Breast epithelium (tissue), 4 donors: ENCODE results near the gene CCDC9B. TPM values are rescaled to one million over a fixed set of nuclear protein-coding genes. Genes with fewer than 3 reads are reported as not detected.

ENCODE experiments used
- DNase-seq, 2 donors: peaks; one replicate each; pipeline ENCODE4 v3.0.0-alpha.2; 2019; ENCODE audit warnings: low spot score in 2 of 2
- H3K27ac ChIP-seq, 2 donors: fragments of 200-600 bp; sonication (generic) in 1 of 2; one replicate each; pipeline ENCODE4 v1.5.1; 2016 to 2019; ENCODE audit warnings: mild to moderate bottlenecking in 1 of 2
- H3K27me3 ChIP-seq, 2 donors: fragments of 200-600 bp; sonication (generic) in 1 of 2; one replicate each; pipeline versions ENCODE4 v1.5.1 to v1.6.0; 2017 to 2019; ENCODE audit warnings: control low read depth in 1 of 2, mild to moderate bottlenecking in 1 of 2
- H3K36me3 ChIP-seq: fragments of 200-600 bp; one replicate; pipeline ENCODE4 v1.5.1; 2019
- H3K4me1 ChIP-seq, 2 donors: fragments of 200-600 bp; sonication (generic); one replicate each; pipeline ENCODE4 v1.5.1; 2016 to 2019; ENCODE audit warnings: control low read depth in 1 of 2
- H3K4me3 ChIP-seq, 3 donors: fragments of 200-600 bp; sonication (generic); 1 replicate in 2 of 3; 2 replicates in 1 of 3; pipeline ENCODE4 v1.5.1; 2016 to 2019; ENCODE audit warnings: mild to moderate bottlenecking in 3 of 3, moderate library complexity in 2 of 3
- H3K9me3 ChIP-seq, 2 donors: fragments of 200-600 bp; sonication (generic) in 1 of 2; one replicate each; pipeline ENCODE4 v1.5.1; 2016 to 2019; ENCODE audit warnings: control low read depth in 1 of 2
- POLR2A ChIP-seq: fragments of 450-650 bp; IDR thresholded peaks from one replicate; pipeline ENCODE4 v1.6.1; 2016; ENCODE audit warnings: antibody characterized with exemption, mild to moderate bottlenecking, moderate library complexity
- POLR2AphosphoS5 ChIP-seq, 3 donors: sonication (generic); formaldehyde crosslinking; IDR thresholded peaks; one replicate each; pipeline ENCODE4 v1.6.1; 2017; ENCODE audit warnings: antibody characterized with exemption in 3 of 3
- intact Hi-C: fragments of 100-400 bp; cut with DNase I; formaldehyde crosslinking; loops from one replicate; pipeline ENCODE4 v1.15.1; 2023; ENCODE audit warnings: low total_unique reads
- total RNA-seq, 3 donors: library from RNA; depleted of rRNA; stranded (reverse); fragments of >200 nt; gene quantifications; one replicate each; pipeline ENCODE4 v1.1.0, GENCODE V29; 2016
- TF ChIP-seq, protein P1 (sequence below), 3 donors: fragments of 450-650 bp; IDR thresholded peaks; one replicate each; pipeline ENCODE4 v1.5.1; 2016 to 2017; ENCODE audit warnings: antibody characterized with exemption in 3 of 3, mild to moderate bottlenecking in 3 of 3, moderate library complexity in 3 of 3

CCDC9B gene
- total RNA-seq, 3 donors from 2014 or later: 4.0 to 14.1 (median 9.4) TPM

DNA sequence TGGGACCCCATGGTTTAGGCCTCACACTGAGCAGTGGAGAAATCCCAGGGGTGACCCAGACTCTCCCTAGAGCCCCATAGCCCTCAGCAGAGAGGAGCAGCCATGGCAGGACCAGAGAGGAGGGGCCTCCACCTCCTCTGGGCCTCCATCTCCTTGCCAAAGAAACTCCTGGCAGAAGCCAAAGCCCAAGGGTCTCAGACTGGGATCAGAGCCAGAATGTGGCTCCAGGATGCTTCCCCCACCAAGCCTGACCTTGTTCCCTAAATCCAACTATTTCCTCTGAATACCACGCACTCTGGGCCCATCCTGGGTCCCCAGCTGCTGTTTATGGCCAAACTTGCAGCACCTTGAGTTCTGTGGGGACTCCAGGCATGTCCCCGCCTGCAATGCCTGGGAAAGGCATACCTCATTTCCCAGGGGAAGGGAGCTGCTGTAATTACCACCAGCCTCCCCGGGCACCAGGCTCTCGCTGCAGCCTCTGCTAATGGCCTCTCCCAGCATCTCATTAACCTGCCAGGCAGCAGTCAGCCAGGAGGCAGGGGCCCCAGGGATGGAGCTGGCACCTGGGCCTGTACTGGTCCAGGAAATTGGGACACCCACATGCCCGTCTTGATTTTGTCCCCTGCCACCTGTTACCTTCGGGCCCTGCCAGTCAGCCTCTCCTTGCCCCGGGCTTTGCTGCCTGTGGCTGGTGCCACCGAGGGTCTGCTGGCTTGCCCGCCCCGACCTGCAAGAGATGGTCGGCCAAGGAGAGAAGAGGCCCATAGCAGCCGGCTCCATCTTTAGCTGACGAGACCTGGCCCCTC, 4.6 kb downstream of the CCDC9B start:
- H3K27ac ChIP-seq: peak overlapping the region; percentile 96 to 97
- no peak for DNase-seq
- H3K9me3 ChIP-seq: no peaks in the 10 kb centered on the region
- TF ChIP-seq, protein P1, sequence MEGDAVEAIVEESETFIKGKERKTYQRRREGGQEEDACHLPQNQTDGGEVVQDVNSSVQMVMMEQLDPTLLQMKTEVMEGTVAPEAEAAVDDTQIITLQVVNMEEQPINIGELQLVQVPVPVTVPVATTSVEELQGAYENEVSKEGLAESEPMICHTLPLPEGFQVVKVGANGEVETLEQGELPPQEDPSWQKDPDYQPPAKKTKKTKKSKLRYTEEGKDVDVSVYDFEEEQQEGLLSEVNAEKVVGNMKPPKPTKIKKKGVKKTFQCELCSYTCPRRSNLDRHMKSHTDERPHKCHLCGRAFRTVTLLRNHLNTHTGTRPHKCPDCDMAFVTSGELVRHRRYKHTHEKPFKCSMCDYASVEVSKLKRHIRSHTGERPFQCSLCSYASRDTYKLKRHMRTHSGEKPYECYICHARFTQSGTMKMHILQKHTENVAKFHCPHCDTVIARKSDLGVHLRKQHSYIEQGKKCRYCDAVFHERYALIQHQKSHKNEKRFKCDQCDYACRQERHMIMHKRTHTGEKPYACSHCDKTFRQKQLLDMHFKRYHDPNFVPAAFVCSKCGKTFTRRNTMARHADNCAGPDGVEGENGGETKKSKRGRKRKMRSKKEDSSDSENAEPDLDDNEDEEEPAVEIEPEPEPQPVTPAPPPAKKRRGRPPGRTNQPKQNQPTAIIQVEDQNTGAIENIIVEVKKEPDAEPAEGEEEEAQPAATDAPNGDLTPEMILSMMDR (IDR thresholded peaks at IDR 0.05): no peak
- TF ChIP-seq POLR2AphosphoS5 (IDR thresholded peaks at IDR 0.05) (no peak), POLR2A (no peak)
- H3K4me1 ChIP-seq: peaks cover 38 to 55% of the 10 kb centered on the region in 2 donors
- no peak overlapping the region for H3K4me3 ChIP-seq
- H3K36me3 ChIP-seq: no peaks in the 10 kb centered on the region
- intact Hi-C loops: no loop called here
- no peaks in the 10 kb centered on the region for H3K27me3 ChIP-seq

DNA sequence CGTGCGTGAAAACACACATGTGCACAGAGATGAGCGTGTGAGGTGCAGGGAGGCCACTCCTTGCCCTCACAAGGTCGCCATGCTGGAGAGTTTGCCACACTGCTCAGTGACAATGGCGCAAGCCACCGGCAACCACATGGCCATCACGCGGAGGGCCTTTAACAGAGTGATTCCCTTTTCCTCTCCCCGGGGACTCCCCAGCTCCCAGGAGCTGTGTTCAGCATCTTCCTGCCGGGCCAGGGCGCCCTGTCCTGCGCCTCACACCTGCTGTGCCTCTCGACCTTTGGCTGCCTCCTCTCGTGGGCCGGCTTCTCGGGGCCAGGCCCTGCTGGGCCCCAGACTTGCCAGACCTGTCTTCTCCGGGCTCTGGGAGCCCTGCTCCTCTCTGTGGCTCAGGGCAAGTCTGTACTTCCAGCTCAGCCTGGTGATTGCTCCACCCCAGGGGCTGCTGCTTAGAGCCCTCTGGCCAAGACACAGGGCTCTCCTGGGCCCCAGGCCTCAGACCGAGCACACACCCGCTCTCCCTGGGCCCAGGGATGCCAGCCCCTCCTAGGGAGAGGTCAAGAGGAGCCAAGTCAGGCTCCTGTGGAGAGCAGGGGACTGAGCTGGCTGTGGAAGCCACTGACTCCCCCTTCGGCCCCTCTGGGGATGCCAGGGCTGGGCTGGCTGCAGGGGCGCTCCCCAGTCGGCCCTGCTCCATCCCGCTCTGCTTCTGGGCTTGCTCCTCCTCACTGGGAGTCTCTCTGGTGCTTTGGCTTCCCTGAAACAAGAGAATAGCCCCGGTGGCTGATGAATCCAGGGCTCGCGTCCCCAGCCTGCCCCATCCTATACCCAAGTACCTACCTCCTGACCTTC, 5.6 kb downstream of the CCDC9B start:
- Histone ChIP-seq H3K27ac (peak overlapping the region; percentile 96 to 97), H3K4me1 (peaks cover 33 to 51% of the 10 kb centered on the region in 2 donors), H3K36me3 (no peaks in the 10 kb centered on the region), H3K4me3 (no peak overlapping the region), H3K27me3 (no peaks in the 10 kb centered on the region), H3K9me3 (no peaks in the 10 kb centered on the region)
- TF ChIP-seq POLR2AphosphoS5 (IDR thresholded peaks at IDR 0.05) (no peak), POLR2A (no peak)
- TF ChIP-seq, protein P1 (IDR thresholded peaks at IDR 0.05): no peak
- intact Hi-C loops: no loop called here
- no peak for DNase-seq

DNA sequence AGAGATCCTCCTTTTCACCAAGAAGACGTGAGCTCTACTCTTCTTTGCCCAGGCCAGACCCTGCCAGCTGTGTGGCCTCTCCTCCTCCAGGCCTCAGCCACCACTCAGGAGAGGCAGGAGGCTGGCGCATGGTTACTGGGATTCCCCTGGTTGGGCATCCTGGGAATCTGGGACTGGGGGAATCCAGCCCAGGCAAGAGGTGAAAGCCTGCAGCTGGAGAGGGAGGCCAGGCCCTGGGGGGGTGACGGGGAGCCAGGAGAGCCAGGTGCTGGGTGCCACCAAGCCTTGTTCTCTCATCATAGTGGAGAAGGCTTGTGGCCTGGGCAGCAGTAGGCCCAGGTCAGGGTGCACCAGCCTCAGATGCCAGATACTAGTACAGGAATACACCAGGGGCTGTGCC, 6.2 kb downstream of the CCDC9B start:
- Histone ChIP-seq H3K4me3 (no peak overlapping the region), H3K36me3 (no peaks in the 10 kb centered on the region), H3K4me1 (peaks cover 33 to 48% of the 10 kb centered on the region in 2 donors), H3K27ac (peak overlapping the region; percentile 96 to 97), H3K27me3 (no peaks in the 10 kb centered on the region), H3K9me3 (no peaks in the 10 kb centered on the region)
- TF ChIP-seq POLR2AphosphoS5 (IDR thresholded peaks at IDR 0.05) (no peak), POLR2A (no peak)
- TF ChIP-seq, protein P1 (IDR thresholded peaks at IDR 0.05): no peak
- no peak for DNase-seq
- intact Hi-C loops: no loop called here

DNA sequence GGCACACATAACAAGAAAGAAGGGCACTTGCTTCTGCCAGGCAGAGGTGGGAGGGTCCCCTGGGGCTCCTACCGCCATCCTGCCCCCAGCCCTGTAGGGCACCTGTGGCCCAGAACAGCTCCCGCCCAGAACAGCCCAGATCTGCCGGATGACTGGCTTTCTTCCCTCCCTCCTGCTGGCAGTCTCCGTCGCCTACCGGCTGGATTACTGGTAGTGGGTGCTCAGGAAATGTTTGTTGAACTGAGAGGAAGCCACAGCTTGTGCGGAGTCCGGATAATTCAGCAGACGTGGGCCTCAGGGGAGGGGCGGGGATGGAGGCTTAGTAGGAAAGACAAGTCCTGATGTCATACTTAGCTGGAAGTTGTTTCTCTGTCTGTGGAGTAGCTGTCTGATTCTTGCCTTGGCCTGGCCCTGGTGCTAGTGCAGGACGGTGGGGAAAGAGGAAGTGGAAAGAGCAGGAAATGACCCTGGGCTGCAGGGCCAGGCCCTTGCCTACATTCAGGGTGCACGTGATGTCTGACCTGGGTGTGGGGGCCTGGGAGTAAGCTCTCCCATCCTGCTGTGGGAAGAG, 6.7 kb downstream of the CCDC9B start:
- Histone ChIP-seq H3K9me3 (no peaks in the 10 kb centered on the region), H3K27me3 (no peaks in the 10 kb centered on the region), H3K4me3 (peak overlapping the region in 1 of 3 donors; percentile 15), H3K36me3 (no peaks in the 10 kb centered on the region), H3K27ac (peak overlapping the region; percentile 96 to 97), H3K4me1 (peaks cover 33 to 42% of the 10 kb centered on the region in 2 donors)
- intact Hi-C loops: no loop called here
- no peak for TF ChIP-seq POLR2A
- TF ChIP-seq, protein P1 (IDR thresholded peaks at IDR 0.05): no peak
- no peak for TF ChIP-seq POLR2AphosphoS5 (IDR thresholded peaks at IDR 0.05)
- DNase-seq: peak in 1 of 2 donors; percentile 60
